ENCODE data around the gene ABCD1.

DNA sequence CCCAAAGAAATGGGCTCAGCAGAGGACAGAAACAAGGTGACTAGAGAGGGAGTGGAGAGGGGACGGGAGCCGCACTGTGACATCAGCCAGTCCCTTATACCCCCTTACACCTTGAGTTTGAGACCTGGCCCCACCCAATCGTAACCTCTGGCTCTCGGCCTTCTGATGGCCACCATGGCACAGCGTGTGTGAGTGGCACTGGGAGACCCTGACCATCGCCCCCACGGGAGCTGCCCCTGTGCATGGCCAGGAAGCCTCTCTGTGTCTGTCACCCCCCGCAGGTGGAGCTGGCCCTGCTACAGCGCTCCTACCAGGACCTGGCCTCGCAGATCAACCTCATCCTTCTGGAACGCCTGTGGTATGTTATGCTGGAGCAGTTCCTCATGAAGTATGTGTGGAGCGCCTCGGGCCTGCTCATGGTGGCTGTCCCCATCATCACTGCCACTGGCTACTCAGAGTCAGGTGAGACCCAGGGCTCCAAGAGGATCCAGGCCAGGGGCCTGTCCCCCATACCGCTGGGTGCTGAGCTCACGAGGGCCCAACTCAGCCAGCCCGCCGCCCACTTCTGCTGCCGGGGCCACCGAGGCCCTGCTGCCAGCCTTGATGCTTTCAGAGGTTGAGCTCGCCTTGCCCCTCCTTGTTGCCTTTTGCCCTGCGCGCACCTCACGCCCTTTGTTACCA is 4.4 kb downstream of the ABCD1 start:
- no peak for TF ChIP-seq CTCF (conservative IDR thresholded peaks at IDR 0.05; ENCODE audit: low read depth, low read length)
- no peak for TF ChIP-seq EZH2 (IDR thresholded peaks at IDR 0.05; ENCODE audit: low read length, unreplicated experiment)
- no peak for TF ChIP-seq EZH2phosphoT487 (IDR thresholded peaks at IDR 0.05; ENCODE audit: borderline replicate concordance, low read length)
